G401.6 (cell line): ENCODE results near the gene LAMB2.

Experiments used
- FAIRE-seq: peaks from 2 replicates; lab custom pipeline; 2012; peaks lifted over from hg19 to GRCh38; lab: Jason Lieb, UNC

LAMB2 gene

DNA sequence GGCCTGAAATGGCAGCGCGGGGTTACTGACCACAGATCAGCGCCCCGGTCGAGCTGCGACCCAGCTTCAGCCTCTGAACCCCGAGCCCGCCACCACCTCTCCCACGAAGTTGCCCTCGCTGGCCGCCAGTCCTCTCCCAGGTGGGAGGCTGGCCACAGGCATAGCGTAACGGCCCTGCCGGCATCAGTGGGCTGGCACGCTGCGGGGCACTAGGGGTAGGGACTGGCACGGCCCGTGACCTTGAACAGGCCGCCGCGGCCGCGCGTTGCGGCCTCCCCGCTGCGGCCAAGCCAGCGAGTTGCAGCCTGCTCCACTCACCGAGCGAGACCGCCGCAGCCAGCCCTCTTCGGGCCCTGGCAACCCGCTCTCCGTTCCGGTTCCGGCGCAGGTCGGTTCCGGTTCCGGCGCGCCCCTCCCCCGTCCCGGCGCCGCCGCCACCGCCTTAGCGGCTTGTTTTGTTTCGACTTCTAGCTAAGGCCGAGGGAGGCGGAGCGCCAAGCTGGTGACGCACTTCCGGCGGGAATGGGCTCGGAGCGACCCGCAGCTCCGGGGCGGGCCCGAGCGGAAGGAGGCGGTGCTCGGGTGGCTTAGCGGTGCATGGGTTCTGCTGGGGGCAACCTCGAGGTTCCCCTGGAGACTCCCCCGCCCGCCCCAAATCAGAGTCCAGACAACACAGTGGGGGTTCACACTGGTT is 12.3 kb downstream of the LAMB2 start, which contains the start of gene USP19:
USP19 (minus strand) TSS at position 386 of the 694 bp plus-strand sequence. CDS start 1,678 bp downstream, outside the sequence.
- peak; percentile 94 for FAIRE-seq

DNA sequence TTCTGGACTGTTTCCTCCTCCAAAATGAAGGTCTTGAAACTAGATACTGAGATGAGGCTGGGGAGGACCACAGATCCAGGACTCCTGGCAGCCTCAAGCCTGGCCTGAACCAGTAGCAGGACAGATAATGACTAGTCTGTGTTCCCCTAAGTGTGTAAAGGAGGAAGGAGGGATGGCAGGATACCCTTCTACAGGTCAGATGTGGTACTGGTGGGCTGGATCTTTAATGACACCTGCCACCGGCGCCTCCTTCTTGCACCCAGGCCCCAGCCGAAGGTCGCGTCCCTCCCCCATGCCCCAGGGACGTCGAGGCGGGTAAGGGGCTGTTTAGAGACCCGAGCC is 12.8 kb downstream of the LAMB2 start:
- FAIRE-seq = no peak

DNA sequence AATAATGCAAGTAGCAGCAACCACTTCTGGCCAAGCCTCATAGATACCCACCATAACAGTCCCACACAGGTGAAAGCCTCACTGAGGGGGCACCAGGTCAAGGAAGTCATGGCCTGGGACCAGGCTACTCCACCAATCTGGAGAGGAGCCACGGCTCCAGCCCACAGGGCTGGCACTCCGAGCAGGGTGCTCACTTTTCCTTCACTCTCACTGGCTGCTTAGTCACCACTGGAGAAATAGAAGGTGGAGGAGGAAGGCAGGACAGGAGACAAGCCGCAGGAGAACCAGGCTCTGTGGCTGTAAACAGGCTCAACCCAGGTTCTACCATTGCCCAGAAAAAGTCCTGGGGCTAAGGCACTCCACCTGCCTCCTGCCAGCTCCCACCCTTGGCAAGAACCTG is 13.4 kb downstream of the LAMB2 start:
- no peak for FAIRE-seq

DNA sequence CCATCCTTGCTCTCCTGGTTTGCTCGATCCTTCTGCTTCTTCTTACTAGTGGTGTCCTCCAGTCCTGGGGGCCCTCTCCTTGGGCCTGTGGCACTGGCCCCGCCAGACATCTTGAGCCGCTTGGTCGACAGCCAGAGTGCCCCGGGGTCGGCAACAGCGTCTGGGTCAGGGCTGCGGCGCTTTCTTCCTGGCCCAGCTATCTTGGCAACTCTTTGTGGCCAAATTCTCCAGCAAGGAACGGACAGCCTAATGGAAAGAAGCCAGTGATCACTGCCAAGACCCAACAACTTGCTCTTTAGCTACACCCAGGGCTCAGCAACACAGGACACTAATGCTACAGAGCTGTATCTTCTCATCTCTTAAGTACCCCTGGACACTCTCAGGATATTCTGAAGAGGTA is 13.8 kb downstream of the LAMB2 start:
- FAIRE-seq = no peak

DNA sequence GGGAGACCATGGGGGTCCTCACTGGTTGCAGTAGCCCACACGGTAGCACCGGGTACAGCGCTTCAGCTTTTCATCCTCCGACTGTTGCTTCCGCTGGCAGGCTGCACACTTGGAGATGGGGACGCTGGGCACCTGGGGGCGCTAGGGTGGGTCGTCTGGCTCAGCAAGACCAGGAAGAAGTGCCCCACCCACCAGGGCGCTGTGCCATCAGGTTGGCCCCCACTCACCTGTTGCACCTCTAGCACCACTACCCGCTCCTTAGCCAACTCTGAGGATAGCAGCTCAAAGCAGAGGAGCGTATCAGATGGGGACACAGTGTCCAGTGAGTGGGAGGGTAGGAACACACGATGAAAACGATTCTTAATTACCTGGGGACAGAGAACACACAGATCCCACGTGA is 20.6 kb downstream of the LAMB2 start:
- FAIRE-seq = no peak

DNA sequence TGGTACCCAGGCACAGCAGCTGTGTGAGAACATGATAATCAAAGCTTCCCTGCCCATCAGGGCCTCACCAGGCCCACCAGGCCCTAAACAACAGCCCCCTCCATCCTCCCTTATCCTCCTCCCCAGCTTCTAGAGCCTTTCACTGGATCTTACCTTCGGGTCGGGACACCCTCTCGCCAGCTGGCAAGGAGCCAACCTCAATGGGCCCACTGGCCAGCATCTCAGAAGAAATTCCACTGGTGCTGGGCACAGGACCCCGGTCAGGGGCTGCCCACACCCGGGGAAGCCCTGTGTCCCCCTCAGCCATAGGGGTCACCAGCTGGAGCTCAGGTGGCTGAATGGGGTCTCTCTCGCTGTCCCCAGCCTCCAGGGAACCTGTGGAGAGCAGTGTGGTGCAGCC is 21.5 kb downstream of the LAMB2 start:
- no peak for FAIRE-seq

DNA sequence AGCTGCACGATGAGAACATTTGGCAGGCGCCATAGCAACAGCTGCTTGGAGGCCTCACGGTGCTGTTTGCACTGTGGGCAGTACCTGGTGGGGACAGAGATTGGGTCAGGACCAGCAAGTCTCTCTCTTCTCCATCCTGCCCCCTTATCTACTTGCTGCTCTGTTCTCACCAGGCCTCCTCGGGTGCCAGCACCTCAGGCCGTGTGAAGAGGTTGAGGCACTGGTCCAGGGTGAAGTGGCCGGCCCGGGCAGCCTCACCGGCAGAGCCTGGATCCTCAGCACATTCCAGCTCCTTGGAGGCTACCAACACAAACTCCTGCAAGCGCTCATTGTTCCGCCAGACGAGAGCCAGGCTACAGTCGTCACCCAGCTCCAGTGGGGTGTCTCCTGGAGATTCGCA is 22.1 kb downstream of the LAMB2 start:
- FAIRE-seq = no peak

DNA sequence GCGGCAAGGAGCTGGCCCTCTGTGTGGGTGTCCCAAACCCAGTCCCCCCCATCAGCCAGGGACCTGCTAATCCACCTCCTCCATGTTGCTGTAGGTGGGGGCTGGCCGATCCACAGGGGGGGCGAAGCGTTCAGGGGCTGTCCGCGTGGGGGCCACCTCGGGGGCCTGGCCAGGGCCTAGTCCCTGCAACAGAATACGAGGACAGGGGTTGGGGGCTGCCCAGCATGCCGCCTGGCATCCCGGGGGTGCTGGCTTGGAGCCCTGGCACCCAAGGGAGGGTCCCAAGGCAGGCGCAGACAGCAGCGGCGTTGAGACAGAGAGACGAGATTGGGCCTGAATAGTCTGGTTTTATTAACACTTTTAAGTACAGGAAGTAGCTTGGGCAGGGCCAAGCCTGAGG is 24.5 kb downstream of the LAMB2 start:
- FAIRE-seq = no peak

DNA sequence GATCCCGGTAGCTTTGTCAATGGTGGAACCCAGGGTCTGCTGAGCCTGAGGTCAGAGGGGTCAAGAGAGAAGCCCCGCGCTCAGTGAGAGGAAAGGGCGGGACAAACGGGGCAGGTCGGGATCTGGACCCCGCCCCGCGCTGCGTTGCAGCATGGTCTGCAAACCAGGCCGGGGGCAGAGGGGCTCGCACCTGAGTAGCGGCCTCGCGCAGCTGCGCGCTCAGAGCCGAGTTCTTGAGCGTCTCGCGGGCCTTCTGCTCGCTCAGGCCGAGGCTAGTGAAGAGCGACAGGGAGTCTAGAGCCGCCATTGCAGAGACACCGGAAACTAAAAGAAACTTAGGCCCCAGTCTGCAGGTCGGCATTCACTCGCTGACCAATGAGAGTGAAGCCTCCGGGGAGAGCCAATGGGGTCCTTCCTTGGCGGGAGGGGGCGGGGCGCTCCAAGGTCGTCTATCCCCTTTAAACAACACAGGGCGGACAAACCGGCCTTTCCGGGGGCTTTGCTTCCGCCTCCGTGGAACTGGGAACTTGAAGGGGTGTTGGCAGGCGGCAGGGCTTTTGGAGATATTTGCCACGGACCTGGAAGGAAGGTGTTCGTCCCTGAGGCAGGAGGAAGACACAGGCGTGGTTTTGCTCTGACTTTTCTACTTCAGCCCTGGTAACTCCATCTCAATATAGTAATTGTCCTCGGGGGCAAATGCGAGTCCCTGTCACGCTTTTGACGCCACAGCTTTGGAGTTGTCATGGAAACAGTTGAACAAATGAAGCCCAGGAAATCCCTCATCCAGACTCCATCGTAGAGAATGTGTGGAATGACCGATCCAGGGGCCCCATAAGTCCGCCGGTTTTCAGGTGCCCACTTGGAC is 28.2 kb downstream of the LAMB2 start, which contains the start of gene QARS1:
QARS1 (minus strand) TSS at position 331 of the 865 bp plus-strand sequence; CDS start at position 307, 24 bp downstream.
- FAIRE-seq = peak; percentile 98

DNA sequence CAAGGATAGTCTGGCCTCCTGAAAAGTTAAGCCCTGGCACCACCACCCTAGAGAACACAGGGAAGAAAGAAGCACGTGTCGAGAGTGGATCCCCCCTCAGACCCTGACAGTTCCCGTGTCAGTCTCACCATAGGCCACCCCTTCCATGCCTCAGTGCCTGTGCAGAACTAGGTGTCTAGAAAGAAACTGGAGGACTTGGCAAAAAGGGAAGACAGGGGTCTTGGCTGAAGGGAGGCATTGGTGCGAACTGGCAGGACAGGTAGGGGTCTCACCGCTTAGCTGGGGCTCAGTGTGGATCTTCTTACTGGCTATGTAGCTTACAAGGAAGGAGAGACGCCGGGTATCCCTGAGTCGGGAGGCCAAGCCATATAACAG is 28.8 kb downstream of the LAMB2 start:
- FAIRE-seq = no peak

DNA sequence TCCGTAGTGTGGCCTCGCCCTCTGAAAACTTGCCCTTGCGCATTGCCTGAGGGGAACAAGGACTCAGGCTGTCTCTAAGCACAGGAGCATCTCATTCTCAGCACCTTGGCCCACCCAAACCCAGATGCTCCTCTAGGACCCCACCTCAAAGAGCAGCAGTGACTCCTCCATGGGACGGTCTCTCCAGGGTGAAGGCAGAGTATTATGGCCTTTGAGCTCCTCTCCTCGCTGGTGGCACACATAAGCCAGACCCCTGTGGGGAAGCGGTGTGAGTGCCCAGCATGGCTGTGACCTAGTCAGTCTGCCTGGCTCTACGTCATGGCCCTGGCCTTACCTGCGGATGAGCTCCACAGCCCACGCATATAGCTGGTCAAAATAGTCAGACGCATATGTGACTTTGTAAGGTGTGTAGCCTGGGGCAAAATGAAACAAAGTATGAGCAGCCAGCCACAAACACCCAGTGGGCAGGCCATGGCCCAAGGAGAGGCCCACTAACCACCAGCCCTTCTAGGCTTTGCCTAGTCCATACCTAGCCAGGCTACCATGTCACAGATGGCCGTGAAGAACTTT is 32.7 kb downstream of the LAMB2 start:
- FAIRE-seq = no peak

DNA sequence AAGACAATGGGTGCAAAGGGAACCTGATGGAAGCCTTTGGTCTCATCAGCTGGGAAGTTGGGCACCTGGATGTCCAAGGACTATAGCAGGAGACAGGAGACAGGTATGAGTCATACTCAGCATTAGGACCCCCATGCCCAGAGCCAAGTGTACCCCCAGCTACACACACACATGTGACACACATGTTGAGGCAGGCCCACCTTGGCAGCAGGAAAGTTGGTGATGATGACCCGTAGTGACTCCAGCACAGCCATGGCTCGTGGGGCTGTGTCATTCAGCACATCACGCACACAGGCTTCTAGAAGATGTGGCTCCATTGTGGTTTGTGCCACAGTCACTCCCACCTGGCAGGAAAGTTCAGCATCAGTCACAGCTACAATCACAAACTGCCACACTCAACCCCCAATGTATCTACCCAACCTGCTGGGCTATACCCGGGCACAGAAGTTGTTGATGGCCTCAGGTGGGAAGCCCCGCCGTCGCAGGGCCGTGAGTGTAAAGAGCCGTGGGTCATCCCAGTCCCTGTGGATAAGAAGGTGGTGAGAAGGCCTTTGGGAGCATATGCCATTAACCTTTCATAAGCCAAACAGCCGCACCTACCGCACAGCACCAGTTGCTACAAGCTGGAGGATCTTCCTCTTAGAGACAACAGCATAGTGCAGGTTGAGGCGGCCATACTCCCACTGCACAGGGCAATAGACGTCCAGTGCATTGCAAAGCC is 33.8 kb downstream of the LAMB2 start:
- no peak for FAIRE-seq

DNA sequence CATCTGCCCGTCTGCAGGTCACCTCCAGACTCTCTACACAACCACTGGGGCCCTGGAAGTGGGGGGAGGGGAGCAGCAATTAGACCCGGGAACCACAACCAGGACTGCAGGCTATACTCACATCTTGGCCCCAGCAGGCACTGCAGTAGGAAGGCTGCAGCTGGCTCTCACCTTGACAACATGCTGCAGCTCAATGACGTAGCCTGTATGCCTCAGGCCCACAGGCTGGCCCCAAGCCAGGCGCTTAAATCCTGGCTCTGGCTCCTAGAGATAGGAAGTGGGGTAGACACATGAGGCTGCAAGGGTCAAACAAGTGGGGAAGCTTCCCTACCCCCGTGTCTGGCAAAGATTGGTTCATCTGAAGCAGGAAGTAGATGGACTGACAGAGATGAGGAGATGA is 34.4 kb downstream of the LAMB2 start:
- no peak for FAIRE-seq

DNA sequence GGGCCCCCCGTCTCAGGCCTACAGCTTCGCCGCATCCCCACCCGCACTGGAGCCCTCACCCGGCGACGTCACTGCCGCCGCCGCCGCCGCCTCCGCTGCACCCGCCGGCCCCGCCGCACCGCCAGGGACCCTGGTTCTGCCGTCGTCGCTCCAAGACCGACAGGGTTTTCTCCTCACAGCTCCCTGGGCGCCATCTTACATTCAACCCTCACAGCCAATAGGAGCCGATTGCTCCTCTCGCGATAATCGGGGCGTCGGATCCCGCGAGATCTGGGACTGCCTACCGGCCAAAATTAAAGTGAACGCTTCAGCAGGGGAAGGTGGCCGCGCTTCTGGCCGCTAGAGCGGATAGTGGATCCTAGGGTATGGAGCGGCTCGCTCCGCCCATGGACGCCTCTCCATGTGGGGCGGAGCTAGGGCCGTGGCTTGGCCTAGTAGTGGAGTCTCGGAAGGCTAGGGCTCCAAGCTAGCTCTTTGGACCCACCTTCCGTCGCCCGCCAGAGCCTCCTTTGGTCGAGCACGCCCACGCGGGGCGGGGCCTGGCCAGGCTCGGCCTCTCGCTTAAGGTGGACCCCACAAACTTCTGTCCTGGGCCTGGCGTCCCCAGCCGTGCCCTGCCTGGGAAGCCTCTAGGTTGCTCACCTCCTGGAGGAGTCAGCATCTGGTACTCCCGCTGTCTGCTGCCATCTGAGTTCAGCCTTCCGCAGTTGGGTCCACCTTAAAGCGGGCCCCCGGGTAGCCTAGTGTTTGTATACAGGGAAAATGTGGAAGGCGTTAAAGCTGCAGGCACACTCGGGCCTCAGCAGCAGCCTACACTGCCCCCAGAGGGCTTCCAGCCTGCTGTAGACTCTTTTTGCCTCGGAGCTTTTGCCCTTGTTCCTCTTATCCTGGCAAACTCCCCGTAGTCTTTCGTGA is 38.7 kb downstream of the LAMB2 start, which contains the start of gene QRICH1:
QRICH1 (minus strand) TSS at position 219 of the 915 bp plus-strand sequence. CDS start 17,054 bp downstream, outside the sequence.
- peak; percentile 98 for FAIRE-seq

DNA sequence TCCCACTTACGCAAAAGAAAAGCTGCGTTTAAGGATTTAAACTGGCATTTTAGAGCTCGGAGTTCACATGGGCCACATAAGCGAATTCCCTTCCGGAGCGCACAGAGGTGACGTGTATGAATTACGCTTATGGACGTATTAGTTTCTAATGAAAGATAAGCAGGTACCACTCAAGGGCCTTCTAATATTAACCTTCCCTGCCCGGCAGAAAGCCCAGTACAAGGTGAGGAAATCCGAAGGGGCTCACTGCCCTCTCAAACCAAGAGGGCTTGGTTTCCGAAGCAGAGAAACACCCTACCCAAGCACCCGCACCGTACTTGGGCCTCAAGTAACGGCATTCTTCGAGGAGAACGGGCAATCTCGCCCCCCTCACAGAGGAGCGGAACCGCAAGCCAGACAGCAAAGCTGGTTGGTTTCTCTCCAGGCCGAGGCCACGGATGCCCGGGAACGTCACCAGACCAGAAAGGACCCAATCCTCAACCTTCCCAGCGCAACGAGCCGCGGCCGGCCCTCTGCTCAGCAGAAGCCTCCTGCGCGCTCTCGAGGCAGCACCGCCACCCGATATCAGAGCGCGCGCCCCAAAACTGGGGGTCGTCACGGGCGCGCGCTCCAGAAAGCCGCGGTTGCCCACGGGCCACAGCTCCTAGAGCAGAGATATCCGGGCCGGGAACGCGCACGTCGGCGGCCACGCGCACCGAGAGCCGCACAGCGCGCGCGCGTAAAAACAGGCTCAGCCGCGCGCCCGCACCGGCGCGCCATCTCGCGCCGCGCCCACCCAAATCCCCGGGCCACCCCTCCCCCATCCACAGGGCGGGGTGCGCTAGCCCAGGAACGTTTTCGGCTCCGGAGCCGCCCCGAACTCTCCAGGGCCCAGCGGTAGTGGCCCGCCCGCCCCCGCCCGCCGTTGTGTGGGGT is 39.7 kb downstream of the LAMB2 start:
- peak; percentile 44 for FAIRE-seq

DNA sequence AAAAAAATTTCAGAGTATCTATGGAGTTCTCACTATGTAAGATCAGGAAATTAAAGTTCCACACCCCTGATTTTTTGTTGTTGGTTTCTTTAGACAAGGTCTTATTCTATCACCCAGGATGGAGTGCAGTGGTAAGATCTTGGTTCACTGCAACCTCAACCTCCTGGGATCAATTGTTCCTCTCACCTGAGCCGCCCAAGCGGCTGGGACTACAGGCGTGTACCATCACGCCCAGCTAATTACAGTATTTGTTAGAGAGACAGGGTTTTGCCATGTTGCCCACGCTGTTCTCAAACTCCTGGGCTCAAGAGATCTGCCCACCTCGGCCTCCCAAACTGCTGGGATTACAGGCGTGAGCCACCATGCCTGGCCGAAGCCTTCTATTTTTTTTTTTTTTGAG is 51.4 kb downstream of the LAMB2 start:
- no peak for FAIRE-seq

DNA sequence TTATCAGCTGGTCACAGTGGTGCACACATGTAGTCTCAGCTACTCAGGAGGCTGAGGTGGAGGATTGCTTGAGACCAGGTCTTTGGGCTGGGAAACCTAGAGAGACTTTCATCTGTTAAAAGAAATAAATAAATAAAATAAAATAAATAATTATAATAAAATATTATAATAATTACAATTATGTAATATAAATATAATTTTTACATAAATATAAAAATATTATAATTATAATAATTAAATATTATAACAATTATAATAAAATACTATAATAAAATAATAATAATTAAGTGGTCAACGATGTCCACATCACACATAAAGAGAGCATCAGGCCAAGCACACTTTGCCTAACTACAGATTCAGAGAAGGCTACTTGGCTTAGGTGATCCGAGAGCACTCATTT is 53.6 kb downstream of the LAMB2 start:
- FAIRE-seq = peak; percentile 96

DNA sequence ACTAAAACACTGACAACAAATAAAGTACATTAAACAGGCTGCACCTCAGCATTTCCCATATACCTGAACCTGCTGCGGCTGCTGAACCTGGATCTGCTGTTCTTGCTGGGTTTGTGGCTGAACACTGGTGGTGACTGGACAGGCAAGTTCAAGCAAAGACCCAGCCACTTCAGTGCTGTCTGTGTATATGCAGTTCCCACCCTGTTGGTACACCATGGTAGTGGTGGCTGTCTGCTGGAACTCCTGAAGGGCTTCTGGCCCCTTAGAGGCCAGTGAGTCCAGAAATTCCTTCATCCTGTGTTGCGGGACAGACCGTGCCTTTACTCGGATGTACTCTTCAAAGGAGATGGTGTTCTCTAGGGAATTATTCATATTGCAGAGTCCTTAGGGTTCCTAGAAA is 56.2 kb downstream of the LAMB2 start:
- FAIRE-seq = no peak

DNA sequence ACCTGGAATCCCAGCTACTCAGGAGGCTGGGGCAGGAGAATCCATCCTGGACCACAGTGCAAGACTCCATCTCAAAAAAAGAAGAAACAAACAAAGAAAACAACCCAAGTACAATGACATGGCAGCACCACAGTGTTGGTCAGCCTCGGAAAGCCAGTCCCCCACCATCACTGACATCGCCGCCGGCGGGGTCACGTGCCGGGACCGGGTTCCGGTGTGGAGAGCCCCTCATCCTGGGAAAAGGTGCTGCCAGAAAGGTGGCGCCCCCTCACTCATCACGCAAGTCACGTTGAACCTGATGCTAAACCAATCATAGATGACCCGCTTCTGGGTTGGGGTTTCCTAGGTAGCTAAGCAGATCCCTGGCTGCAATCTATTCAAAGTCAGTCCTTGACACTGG is 56.7 kb downstream of the LAMB2 start:
- no peak for FAIRE-seq
